H1 (cell line): ENCODE data around the gene TIMM8B. TPM values are rescaled to one million over a fixed set of nuclear protein-coding genes. Genes with fewer than 3 reads are reported as not detected.

Source experiments
- CTCF ChIA-PET: fragments of 300-600 bp; sonication (Branson Sonifier 250); formaldehyde crosslinking; loops from one replicate; lab custom pipeline; 2021; ENCODE audit not compliant: partially characterized antibody; lab: Charles Lee
- POLR2A ChIA-PET: fragments of 300-600 bp; sonication (Branson Sonifier 250); formaldehyde crosslinking; loops from one replicate; lab custom pipeline; 2021; ENCODE audit warnings: inconsistent platforms; ENCODE audit not compliant: partially characterized antibody; lab: Charles Lee
- DNase-seq, 2 experiments: peaks; one replicate each; pipeline versions ENCODE4 v3.0.0 to v3.0.0-alpha.2; 2010 to 2022; ENCODE audit warnings: low spot score in 2 of 2, low read depth in 1 of 2, mixed read lengths in 1 of 2
- FAIRE-seq: peaks from 2 replicates; lab custom pipeline; 2011; peaks lifted over from hg19 to GRCh38; lab: Jason Lieb, UNC
- H2AFZ ChIP-seq: 2 replicates; pipeline ENCODE4 v1.8.1; 2012; ENCODE audit warnings: low read length, inconsistent platforms
- H2AK5ac ChIP-seq: 2 replicates; pipeline ENCODE4 v1.6.1; 2013; ENCODE audit warnings: low read depth, low read length
- H2BK120ac ChIP-seq: replicated peaks from 2 replicates; pipeline ENCODE3; 2013; ENCODE audit warnings: low read depth, low read length, inconsistent platforms
- H2BK12ac ChIP-seq: 2 replicates; pipeline ENCODE4 v1.6.1; 2013; ENCODE audit warnings: low read depth, low read length
- H2BK15ac ChIP-seq: 2 replicates; pipeline ENCODE4 v1.6.1; 2013; ENCODE audit warnings: low read length
- H2BK20ac ChIP-seq: 2 replicates; pipeline ENCODE4 v1.6.1; 2013; ENCODE audit warnings: low read length
- H2BK5ac ChIP-seq: 2 replicates; pipeline ENCODE4 v1.6.1; 2013; ENCODE audit warnings: low read depth, low read length
- H3K14ac ChIP-seq: 2 replicates; pipeline ENCODE4 v1.6.1; 2013; ENCODE audit warnings: inconsistent platforms; ENCODE audit not compliant: insufficient read length
- H3K18ac ChIP-seq: 2 replicates; pipeline ENCODE4 v1.6.1; 2013; ENCODE audit warnings: low read length; ENCODE audit errors: extremely low read depth
- H3K23ac ChIP-seq: 2 replicates; pipeline ENCODE4 v1.6.1; 2013; ENCODE audit warnings: inconsistent platforms; ENCODE audit not compliant: insufficient read length
- H3K23me2 ChIP-seq: 2 replicates; pipeline ENCODE4 v1.6.1; 2013; ENCODE audit warnings: low read depth, low read length
- H3K27ac ChIP-seq: 2 replicates; pipeline ENCODE4 v1.6.1; 2011; ENCODE audit warnings: low read depth, low read length, inconsistent platforms
- H3K27me3 ChIP-seq, 4 experiments: replicated peaks in 1 of 4; 1 replicate in 1 of 4; 2 replicates in 3 of 4; pipeline versions ENCODE4 v1.6.1 to v1.8.1; 2011 to 2013; ENCODE audit warnings: low read length in 3 of 4, mild to moderate bottlenecking in 3 of 4, inconsistent platforms in 2 of 4, mixed read lengths in 2 of 4, moderate library complexity in 1 of 4; ENCODE audit not compliant: control insufficient read depth in 3 of 4, insufficient read depth in 3 of 4; ENCODE audit errors: extremely low read depth in 1 of 4
- H3K36me3 ChIP-seq, 4 experiments: 2 replicates each; pipeline versions ENCODE4 v1.6.1 to v1.8.1; 2011 to 2013; ENCODE audit warnings: mild to moderate bottlenecking in 4 of 4, low read length in 3 of 4, moderate library complexity in 2 of 4, control low read depth in 1 of 4, inconsistent platforms in 1 of 4; ENCODE audit not compliant: insufficient read depth in 4 of 4, control insufficient read depth in 2 of 4
- H3K4ac ChIP-seq: replicated peaks from 2 replicates; pipeline ENCODE3; 2013; ENCODE audit warnings: low read length, low read depth, mixed read lengths, inconsistent platforms; ENCODE audit not compliant: insufficient read length
- H3K4me1 ChIP-seq, 4 experiments: replicated peaks in 1 of 4; 1 replicate in 1 of 4; 2 replicates in 3 of 4; pipeline versions ENCODE4 v1.6.1 to v1.8.1; 2011 to 2013; ENCODE audit warnings: low read length in 3 of 4, inconsistent platforms in 2 of 4, mixed read lengths in 1 of 4; ENCODE audit not compliant: insufficient read depth in 4 of 4, control insufficient read depth in 3 of 4
- H3K4me2 ChIP-seq, 2 experiments: 2 replicates each; pipeline versions ENCODE4 v1.6.1 to v1.8.1; 2011 to 2013; ENCODE audit warnings: low read depth in 2 of 2, low read length in 2 of 2, control low read depth in 1 of 2, inconsistent platforms in 1 of 2, mild to moderate bottlenecking in 1 of 2; ENCODE audit not compliant: insufficient read depth in 1 of 2
- H3K4me3 ChIP-seq, 4 experiments: fragments of 200-600, 300-600 bp in 1 of 4; sonication (generic), shearing (Covaris generic), sonication (Bioruptor Twin) in 1 of 4; 2 replicates each; pipeline versions ENCODE4 v1.5.1 to v1.8.1; 2011 to 2016; ENCODE audit warnings: low read length in 4 of 4, low read depth in 3 of 4, control low read depth in 2 of 4, inconsistent platforms in 2 of 4, mild to moderate bottlenecking in 2 of 4, mixed read lengths in 1 of 4, moderate library complexity in 1 of 4; ENCODE audit not compliant: insufficient read depth in 2 of 4; ENCODE audit errors: extremely low read depth in 1 of 4
- H3K56ac ChIP-seq: replicated peaks from 2 replicates; pipeline ENCODE3; 2013; ENCODE audit warnings: low read depth, mild to moderate bottlenecking, mixed read lengths, low read length, inconsistent platforms; ENCODE audit not compliant: insufficient read length
- H3K79me1 ChIP-seq: 2 replicates; pipeline ENCODE4 v1.6.1; 2013; ENCODE audit warnings: low read depth, low read length, control low read depth
- H3K79me2 ChIP-seq, 2 experiments: 2 replicates each; pipeline versions ENCODE4 v1.6.1 to v1.8.1; 2012 to 2013; ENCODE audit warnings: low read length in 2 of 2, mild to moderate bottlenecking in 2 of 2, inconsistent platforms in 1 of 2; ENCODE audit not compliant: insufficient read depth in 2 of 2, control insufficient read depth in 1 of 2
- H3K9ac ChIP-seq, 4 experiments: replicated peaks in 1 of 4; 1 replicate in 1 of 4; 2 replicates in 3 of 4; pipeline versions ENCODE4 v1.6.1 to v1.8.1; 2011 to 2013; ENCODE audit warnings: low read depth in 3 of 4, low read length in 3 of 4, control low read depth in 2 of 4, mild to moderate bottlenecking in 2 of 4, moderate library complexity in 2 of 4, inconsistent platforms in 1 of 4; ENCODE audit errors: extremely low read depth in 1 of 4
- H3K9me3 ChIP-seq, 2 experiments: 2 replicates each; pipeline versions ENCODE4 v1.6.1 to v1.8.1; 2012 to 2013; ENCODE audit warnings: mild to moderate bottlenecking in 2 of 2, moderate library complexity in 2 of 2, control low read depth in 1 of 2, inconsistent platforms in 1 of 2, low read depth in 1 of 2, low read length in 1 of 2, mixed read lengths in 1 of 2; ENCODE audit not compliant: insufficient read depth in 2 of 2
- H4K20me1 ChIP-seq, 2 experiments: replicated peaks in 1 of 2; 2 replicates each; pipeline versions ENCODE3 to v1.8.1; 2011 to 2013; ENCODE audit warnings: inconsistent platforms in 2 of 2, low read length in 2 of 2, mild to moderate bottlenecking in 1 of 2; ENCODE audit not compliant: insufficient read depth in 2 of 2, control insufficient read depth in 1 of 2
- H4K5ac ChIP-seq: 2 replicates; pipeline ENCODE4 v1.6.1; 2013; ENCODE audit warnings: low read length, low read depth, mixed read lengths, inconsistent platforms; ENCODE audit not compliant: insufficient read length
- H4K8ac ChIP-seq: 2 replicates; pipeline ENCODE4 v1.8.0; 2013; ENCODE audit warnings: mild to moderate bottlenecking, moderate library complexity, low read length, inconsistent platforms; ENCODE audit not compliant: insufficient read depth; ENCODE audit errors: extremely low read depth
- H4K91ac ChIP-seq: replicated peaks from 2 replicates; pipeline ENCODE3; 2013; ENCODE audit warnings: low read length, mixed read lengths, inconsistent platforms; ENCODE audit not compliant: insufficient read length
- CHD1 ChIP-seq: IDR thresholded peaks from 2 replicates; pipeline ENCODE4 v1.6.1; 2012; ENCODE audit warnings: low read depth, low read length, improper control_type of control experiment
- JUN ChIP-seq: IDR thresholded peaks from 2 replicates; pipeline ENCODE4 v1.6.1; 2011; ENCODE audit warnings: low read depth, mild to moderate bottlenecking, improper control_type of control experiment, low read length
- JUND ChIP-seq: IDR thresholded peaks from 2 replicates; pipeline ENCODE4 v1.6.1; 2011; ENCODE audit warnings: mild to moderate bottlenecking, improper control_type of control experiment, low read length
- KDM5A ChIP-seq: fragments of 200-600 bp; IDR thresholded peaks from 2 replicates; pipeline ENCODE4 v1.7.1; 2012; ENCODE audit warnings: mild to moderate bottlenecking, low read length, inconsistent platforms, mixed read lengths
- TAF1 ChIP-seq: IDR thresholded peaks from 2 replicates; pipeline ENCODE4 v1.6.1; 2011; ENCODE audit warnings: mild to moderate bottlenecking, low read depth, low read length
- WGBS, 2 experiments: shearing (Covaris generic) in 1 of 2; methylation state at CpG; one replicate each; pipeline versions ENCODE4 v1.1.6 to v1.1.7; 2013 to 2015; ENCODE audit warnings: low lambda C conversion rate in 2 of 2, mixed read lengths in 2 of 2, inconsistent platforms in 1 of 2, low coverage in 1 of 2, missing lambda C conversion rate in 1 of 2; ENCODE audit not compliant: insufficient replicate concordance in 2 of 2, insufficient coverage in 1 of 2, insufficient read length in 1 of 2; ENCODE audit errors: extremely low coverage in 1 of 2, missing lambda C conversion rate in 1 of 2; 5-methylcytosine and 5-hydroxymethylcytosine counted together
- polyA plus RNA-seq, 7 experiments: library from polyadenylated mRNA; depleted of rRNA in 3 of 7; stranded (reverse) in 5 of 7; unstranded in 2 of 7; fragments of >200 nt in 5 of 7; fragments of 200-250 nt in 2 of 7; gene quantifications; 1 replicate in 5 of 7; 2 replicates in 1 of 7; 4 replicates in 1 of 7; pipeline versions ENCODE4 v1.2.1 to v1.2.3, GENCODE V29; 2011 to 2013; ENCODE audit warnings: missing spikeins in 2 of 7, mixed read lengths in 2 of 7
- total RNA-seq: library from RNA; stranded (reverse); fragmentation: NEBNext Ultra II Directional; extraction: Animal tissue kit (Norgen Biotek cat#: 25700); gene quantifications from 2 replicates; pipeline ENCODE4 v1.2.1, GENCODE V29; 2021

Gene TIMM8B
- total and polyA plus RNA-seq, 2 of the 8 experiments (the other 6 are each of a cell fraction or from before 2014, with no cell fraction given): 93.7 to 143 TPM

GRCh38 chr11:112042961-112043304 is 43.6 kb downstream of the TIMM8B start:
- WGBS, 2 experiments: 87% methylated on average over 2 of the region's 2 CpGs; no CpG with 5 or more reads in 1 of the 2 experiments
- Histone ChIP-seq H3K27ac (no peak overlapping the region), H3K56ac (no peak overlapping the region), H3K4me2 (no peak overlapping the region), H3K36me3 (peaks cover 1 to 68% (median 22%) of the 10 kb centered on the region in 4 experiments; a peak in 7 of 8 replicates), H2AFZ (no peak overlapping the region), H3K23me2 (no peaks in the 10 kb centered on the region), H3K18ac (no peak overlapping the region), H2BK15ac (no peak overlapping the region), H3K14ac (no peak overlapping the region), H3K23ac (no peak overlapping the region), H3K27me3 (no peaks in the 10 kb centered on the region), H3K4me1 (no peaks in the 10 kb centered on the region), H4K20me1 (no peaks in the 10 kb centered on the region), H3K4ac (no peak overlapping the region), H3K4me3 (no peak overlapping the region), H3K9ac (no peak overlapping the region), H2AK5ac (no peak overlapping the region), H4K8ac (no peak overlapping the region), H3K79me1 (0 out of 2 replicates have a peak, but pooled peaks cover 2% of the 10 kb centered on the region), H4K5ac (no peak overlapping the region), H2BK5ac (no peak overlapping the region), H2BK120ac (no peak overlapping the region), H4K91ac (no peak overlapping the region), H3K79me2 (peaks cover 0 to 4% of the 10 kb centered on the region in 2 experiments; a peak in 2 of 4 replicates), H2BK20ac (no peak overlapping the region), H3K9me3 (no peaks in the 10 kb centered on the region), H2BK12ac (no peak overlapping the region)
- ChIA-PET CTCF (interaction anchor here (1.0 to 1.2 kb wide), 2 partner anchors 439 to 1497 kb away, joined by 3 read pairs; no protein-coding TSS in a partner anchor), POLR2A (interaction anchor here (1.1 kb wide), 1 partner anchor 8 kb away, joined by 3 read pairs; no protein-coding TSS in a partner anchor)
- TF ChIP-seq JUN: no peak
- TF ChIP-seq TAF1: no peak
- TF ChIP-seq CHD1: no peak
- TF ChIP-seq JUND: no peak
- no peak for TF ChIP-seq KDM5A
- DNase-seq (no peak), FAIRE-seq (no peak)
